ENCODE data around the gene XPNPEP1.

Gene XPNPEP1

GRCh38 chr10:109892117-109892516, 31.2 kb downstream of the XPNPEP1 start:
- no peak for DNase-seq

GRCh38 chr10:109891105-109891504, 32.2 kb downstream of the XPNPEP1 start:
- no peak for DNase-seq

GRCh38 chr10:109889867-109890266, 33.4 kb downstream of the XPNPEP1 start:
- no peak for DNase-seq

- DNase-seq, result no peak
Observed at GRCh38 chr10:109887776-109888175, 35.5 kb downstream of the XPNPEP1 start.

DNA sequence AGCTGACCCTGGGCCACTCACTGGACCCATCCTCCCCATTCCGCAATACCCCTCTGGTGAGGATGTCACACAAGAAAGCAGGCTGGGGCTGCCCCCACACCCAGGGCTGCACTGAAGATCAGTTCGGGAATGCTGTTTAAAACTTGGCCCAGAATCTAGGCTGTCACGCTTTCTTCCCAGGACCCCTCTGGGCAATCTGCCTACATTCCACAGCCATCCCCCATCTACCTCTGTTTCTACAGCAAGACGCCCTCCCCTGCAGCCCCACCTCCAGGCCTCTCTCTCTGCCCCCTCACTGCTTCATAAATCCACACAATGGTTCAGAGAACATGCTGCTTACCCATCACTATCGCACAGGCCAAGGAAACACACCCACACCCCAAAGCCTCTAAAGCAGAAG, 36.1 kb downstream of the XPNPEP1 start:
- DNase-seq, result no peak

GRCh38 chr10:109886781-109887140, 36.5 kb downstream of the XPNPEP1 start:
- DNase-seq, result no peak

DNA sequence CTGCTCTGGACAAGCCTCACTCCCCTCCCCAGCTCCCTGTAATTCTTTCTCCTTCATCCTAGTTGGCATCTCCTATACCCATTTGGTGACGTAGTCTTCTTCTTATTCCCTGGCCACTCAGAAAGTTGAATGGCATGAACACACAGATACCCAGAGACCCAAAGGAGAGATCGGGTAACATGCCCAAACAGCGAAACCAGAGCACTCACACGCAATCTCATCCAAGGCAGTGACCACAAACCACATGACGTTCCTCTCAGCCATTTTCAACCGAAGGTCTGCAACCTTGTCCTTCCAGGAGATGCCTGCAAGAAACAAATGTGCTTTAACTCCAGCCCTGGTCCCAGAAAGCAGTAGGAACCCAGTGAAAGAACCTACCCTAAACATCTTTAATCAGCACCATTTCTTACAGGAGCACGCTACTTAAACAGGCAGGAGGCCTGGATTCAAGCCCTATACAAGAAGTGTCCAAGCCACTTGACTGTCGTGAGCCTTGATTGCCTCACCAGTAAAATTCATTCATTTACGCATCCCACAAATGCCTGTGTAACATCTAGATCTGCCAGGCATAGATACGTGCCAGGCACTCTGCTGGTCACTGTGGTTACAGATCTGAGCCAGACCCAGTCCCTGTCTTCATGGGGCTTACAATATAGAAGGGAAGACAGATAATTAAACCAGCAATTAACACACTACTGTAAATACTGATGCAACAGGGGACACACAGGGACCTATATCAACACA, 37.1 kb downstream of the XPNPEP1 start:
- no peak for DNase-seq

- DNase-seq, result peak; percentile 12
Observed at GRCh38 chr10:109883859-109884771, 39.2 kb downstream of the XPNPEP1 start.

GRCh38 chr10:109882251-109883057, 40.9 kb downstream of the XPNPEP1 start:
- no peak for DNase-seq

DNA sequence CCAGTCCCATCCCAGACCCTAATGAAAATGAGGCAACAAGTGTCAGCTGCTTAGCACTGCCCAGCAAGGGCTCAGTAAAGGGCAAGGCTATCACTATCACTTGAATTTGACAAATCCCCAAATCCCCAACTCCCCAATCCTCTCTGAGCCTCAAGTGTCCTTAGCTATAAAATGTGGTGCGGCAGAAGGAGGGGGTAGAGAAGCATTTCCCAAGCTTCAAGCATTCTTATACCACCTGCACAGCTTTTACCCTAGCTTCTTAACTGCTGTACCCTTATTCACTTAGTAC, 41.6 kb downstream of the XPNPEP1 start:
- no peak for DNase-seq

- DNase-seq, result no peak
Observed at GRCh38 chr10:109880886-109881768, 42.2 kb downstream of the XPNPEP1 start.

DNA sequence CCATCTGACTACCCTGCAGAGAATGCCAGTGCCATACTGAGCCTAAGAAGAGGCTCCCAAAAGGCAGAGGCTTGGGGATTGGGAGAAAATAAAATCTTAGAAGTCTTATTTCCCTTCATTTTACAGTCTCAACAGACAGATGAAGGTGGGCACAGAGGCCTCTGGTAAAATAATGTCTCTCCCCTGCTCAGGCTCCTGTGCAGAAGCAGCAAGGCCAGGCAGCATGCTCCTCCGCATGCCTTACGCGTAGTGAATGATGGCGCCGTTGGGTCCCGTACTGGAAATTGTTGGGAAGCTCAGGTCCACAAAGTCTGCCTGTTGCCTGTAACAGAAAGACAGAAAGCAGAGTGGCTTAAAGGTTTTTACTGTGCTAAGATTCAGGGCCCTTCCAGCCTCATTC, 45.8 kb downstream of the XPNPEP1 start:
- DNase-seq, result no peak

DNA sequence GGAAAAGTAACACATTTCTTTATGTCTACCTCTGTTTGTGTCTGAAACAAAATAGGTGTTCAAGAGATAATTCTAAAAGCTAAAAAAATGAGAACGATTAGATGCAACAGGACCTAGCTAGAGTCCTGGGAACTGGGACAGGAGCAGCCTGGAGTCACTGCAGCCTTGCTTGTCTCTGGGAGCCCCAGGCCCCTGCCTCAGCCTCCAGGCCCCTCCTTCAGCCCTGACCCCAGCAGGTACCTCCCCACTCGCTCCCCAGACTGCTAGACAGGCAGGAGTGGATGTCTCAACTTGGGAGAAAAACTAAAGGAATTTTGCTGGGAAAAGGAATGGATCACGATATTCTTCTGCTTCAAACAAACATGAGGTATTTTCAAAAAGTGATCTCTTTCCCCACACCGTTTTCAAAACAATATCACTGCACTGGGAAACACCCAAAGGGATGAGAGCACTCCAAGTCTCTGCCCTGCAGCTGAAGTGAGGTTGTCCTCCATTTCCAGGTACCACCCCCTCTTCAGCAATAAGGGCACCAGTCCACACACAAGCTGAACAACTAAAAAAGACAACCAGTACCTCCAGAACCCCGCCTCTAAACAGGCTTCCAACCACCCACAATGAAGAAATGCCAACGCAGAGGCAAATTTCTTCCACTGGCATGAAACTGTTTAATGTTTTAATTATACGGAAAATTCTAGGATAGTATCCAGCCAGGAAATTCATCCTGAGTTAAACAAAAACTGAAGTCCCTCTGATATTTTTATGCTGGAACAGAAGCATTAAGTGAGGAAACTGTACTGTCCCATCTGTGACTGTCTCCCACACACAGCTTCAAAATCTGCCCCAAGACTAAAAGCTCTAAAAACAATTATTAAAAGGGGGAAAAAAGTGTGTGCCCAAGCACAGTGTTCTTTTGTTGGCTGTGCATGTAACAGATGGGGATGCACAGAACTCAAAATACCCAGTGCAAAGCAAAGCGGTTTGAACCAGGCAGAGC, 47.2 kb downstream of the XPNPEP1 start:
- no peak for DNase-seq

DNA sequence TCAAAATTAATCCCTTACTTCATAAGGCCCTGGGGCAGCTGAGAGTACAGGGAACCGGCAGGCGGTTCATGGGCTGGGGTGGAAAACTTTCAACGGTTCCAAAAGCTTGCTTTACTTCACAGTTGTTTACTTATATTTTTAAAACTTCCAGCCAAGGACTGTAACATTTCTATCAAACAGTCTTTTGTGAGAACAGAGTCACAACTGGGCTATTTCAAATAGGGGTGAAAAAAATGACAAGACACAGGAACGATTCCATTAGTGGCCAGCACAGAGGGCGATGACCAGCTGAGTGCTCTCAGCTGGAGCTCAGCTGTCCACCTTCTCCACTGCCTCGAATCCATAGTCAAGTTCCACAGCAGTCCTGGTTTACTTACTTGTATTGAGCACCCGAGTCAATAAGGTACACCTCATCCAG, 48.2 kb downstream of the XPNPEP1 start:
- no peak for DNase-seq

- DNase-seq, result no peak
Observed at GRCh38 chr10:109871476-109871875, 51.8 kb downstream of the XPNPEP1 start.

GRCh38 chr10:109866995-109867635, 56.2 kb downstream of the XPNPEP1 start:
- DNase-seq, result no peak

GRCh38 chr10:109866168-109866994, 56.9 kb downstream of the XPNPEP1 start:
- DNase-seq, result no peak

DNA sequence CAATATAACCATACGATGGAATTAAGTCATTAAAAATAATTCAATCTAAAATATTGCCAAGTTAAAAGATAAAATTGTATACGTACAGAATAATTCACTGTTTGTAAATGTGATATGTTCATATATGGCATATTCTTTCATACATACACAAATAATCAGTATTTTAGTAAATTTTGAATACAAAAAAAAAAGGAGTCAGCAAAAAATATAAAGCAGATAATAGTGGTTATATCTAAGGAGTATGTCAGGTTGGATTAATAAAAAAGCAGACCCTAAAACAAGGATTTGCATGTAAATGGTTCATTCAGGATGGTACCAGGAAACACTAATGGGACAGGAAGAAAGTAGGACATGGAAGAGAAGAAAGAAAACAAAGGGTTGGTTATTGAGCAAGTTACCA, 59.5 kb downstream of the XPNPEP1 start:
- no peak for DNase-seq

DNA sequence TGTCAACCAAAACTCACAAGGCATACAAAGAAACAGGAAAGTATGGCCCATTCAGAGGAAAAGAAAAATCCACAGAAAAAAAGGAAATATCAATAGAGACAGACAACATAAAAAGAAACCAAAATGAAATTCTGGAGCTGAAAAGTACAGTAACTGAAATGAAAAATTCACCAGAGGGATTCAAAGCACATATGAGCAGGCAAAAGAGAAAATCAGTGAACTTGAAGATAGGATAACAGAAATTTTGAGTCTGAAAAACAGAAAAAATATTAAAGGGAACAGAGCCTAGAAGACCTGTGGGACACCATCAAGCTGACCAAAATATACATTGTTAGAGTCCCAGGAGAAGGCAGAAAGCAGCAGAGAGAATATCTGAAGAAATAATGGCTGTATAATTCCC, 60.6 kb downstream of the XPNPEP1 start:
- DNase-seq, result no peak

DNA sequence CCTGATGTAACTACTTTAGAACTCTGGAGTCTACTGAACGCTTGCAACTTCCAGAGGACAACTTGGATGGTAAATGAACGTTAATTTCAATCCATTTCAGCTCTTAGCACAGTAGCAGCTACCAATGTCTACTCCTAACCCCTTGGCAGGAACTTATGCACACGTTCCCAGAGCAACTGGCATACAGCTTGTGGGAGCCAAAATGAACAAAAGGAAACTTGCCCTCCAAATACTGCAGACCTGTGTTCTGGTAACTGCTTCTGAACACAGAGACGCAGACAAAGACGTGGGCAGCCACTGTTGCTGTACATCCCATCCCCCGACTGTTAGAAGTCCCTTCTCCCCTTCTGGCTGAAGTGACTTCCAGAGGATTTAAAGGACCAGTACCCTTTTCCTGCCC, 61.3 kb downstream of the XPNPEP1 start:
- no peak for DNase-seq

Measured in NCI-H524 treated with DMSO at 0.1 percent for 48 hours (cell line).